HUES6 (cell line): Measurements from ENCODE around the gene FNDC10.
A peak's percentile ranks its signal among the peaks of the same experiment; 100 is the strongest.
"Not testable (repeated sequence)": the region's sequence is repeated elsewhere in the genome, so short reads cannot be mapped to it uniquely, and the experiment has no call there.

Experiments
- H3K27ac ChIP-seq: 2 replicates; pipeline ENCODE4 v1.7.0; 2013; ENCODE audit warnings: low read depth, mild to moderate bottlenecking, low read length, inconsistent platforms
- H3K27me3 ChIP-seq: 2 replicates; pipeline ENCODE4 v1.6.1; 2013; ENCODE audit warnings: low read length; ENCODE audit not compliant: control insufficient read depth, insufficient read depth
- H3K36me3 ChIP-seq: 2 replicates; pipeline ENCODE4 v1.6.1; 2013; ENCODE audit warnings: low read length; ENCODE audit not compliant: control insufficient read depth, insufficient read depth
- H3K4me1 ChIP-seq: 2 replicates; pipeline ENCODE4 v1.6.1; 2013; ENCODE audit warnings: low read length; ENCODE audit not compliant: control insufficient read depth, insufficient read depth
- H3K4me3 ChIP-seq: 2 replicates; pipeline ENCODE4 v1.5.1; 2013; ENCODE audit warnings: low read depth, low read length
- H3K9ac ChIP-seq: one replicate; pipeline ENCODE4 v1.6.1; 2013; ENCODE audit warnings: mild to moderate bottlenecking, low read length
- H3K9me3 ChIP-seq: 2 replicates; pipeline ENCODE4 v1.6.1; 2013; ENCODE audit warnings: low read depth, low read length; ENCODE audit not compliant: control insufficient read depth, insufficient read depth

The FNDC10 gene

GRCh38 chr1:1602304-1602967 lies 2.5 kb upstream of the FNDC10 start:
- H3K4me1 ChIP-seq, result peaks cover 8% of the 10 kb centered on the region
- no peak overlapping the region for H3K27ac ChIP-seq
- H3K9me3 ChIP-seq, result no peaks in the 10 kb centered on the region
- H3K4me3 ChIP-seq, result no peak overlapping the region
- no peaks in the 10 kb centered on the region for H3K36me3 ChIP-seq
- peaks cover 71% of the 10 kb centered on the region for H3K27me3 ChIP-seq
- no peak overlapping the region for H3K9ac ChIP-seq

GRCh38 chr1:1601564-1602303 lies 1.8 kb upstream of the FNDC10 start:
- Histone ChIP-seq H3K9ac (no peak overlapping the region), H3K27ac (no peak overlapping the region), H3K9me3 (no peaks in the 10 kb centered on the region), H3K4me1 (peaks cover 14% of the 10 kb centered on the region), H3K4me3 (no peak overlapping the region), H3K27me3 (peaks cover 76% of the 10 kb centered on the region), H3K36me3 (no peaks in the 10 kb centered on the region)

GRCh38 chr1:1600861-1601563 lies 1.1 kb upstream of the FNDC10 start:
- Histone ChIP-seq H3K9me3 (no peaks in the 10 kb centered on the region), H3K27me3 (peaks cover 83% of the 10 kb centered on the region), H3K9ac (no peak overlapping the region), H3K27ac (no peak overlapping the region), H3K4me1 (peaks cover 17% of the 10 kb centered on the region), H3K4me3 (peak overlapping the region; percentile 58; the same call in 1 of the 2 replicates), H3K36me3 (no peaks in the 10 kb centered on the region)

GRCh38 chr1:1599030-1599934 lies 653 bp downstream of the FNDC10 start:
- Histone ChIP-seq H3K36me3 (no peaks in the 10 kb centered on the region), H3K9me3 (no peaks in the 10 kb centered on the region), H3K27ac (no peak overlapping the region), H3K27me3 (peaks cover 90% of the 10 kb centered on the region), H3K4me1 (peaks cover 17% of the 10 kb centered on the region), H3K9ac (no peak overlapping the region), H3K4me3 (peak overlapping the region; percentile 52)

GRCh38 chr1:1598720-1599029 lies 1.3 kb downstream of the FNDC10 start:
- H3K9me3 ChIP-seq, result no peaks in the 10 kb centered on the region
- H3K4me3 ChIP-seq, result no peak overlapping the region; the same call in 1 of the 2 replicates
- H3K9ac ChIP-seq, result no peak overlapping the region
- H3K27me3 ChIP-seq, result peaks cover 85% of the 10 kb centered on the region
- peaks cover 17% of the 10 kb centered on the region for H3K4me1 ChIP-seq
- no peaks in the 10 kb centered on the region for H3K36me3 ChIP-seq
- H3K27ac ChIP-seq, result no peak overlapping the region

- Histone ChIP-seq H3K36me3 (no peaks in the 10 kb centered on the region), H3K27me3 (peaks cover 80% of the 10 kb centered on the region), H3K9me3 (no peaks in the 10 kb centered on the region), H3K9ac (no peak overlapping the region), H3K27ac (no peak overlapping the region), H3K4me3 (no peak overlapping the region), H3K4me1 (peaks cover 17% of the 10 kb centered on the region)
Measured at GRCh38 chr1:1598051-1598719, 1.8 kb downstream of the FNDC10 start.

GRCh38 chr1:1597275-1597930 lies 2.5 kb downstream of the FNDC10 start:
- Histone ChIP-seq H3K4me3 (peak overlapping the region; percentile 37; the same call in 1 of the 2 replicates), H3K4me1 (peaks cover 17% of the 10 kb centered on the region), H3K9ac (no peak overlapping the region), H3K9me3 (no peaks in the 10 kb centered on the region), H3K36me3 (no peaks in the 10 kb centered on the region), H3K27ac (no peak overlapping the region), H3K27me3 (peaks cover 73% of the 10 kb centered on the region)

GRCh38 chr1:1596493-1597274 lies 3.3 kb downstream of the FNDC10 start:
- Histone ChIP-seq H3K9ac (no peak overlapping the region), H3K27me3 (peaks cover 65% of the 10 kb centered on the region), H3K27ac (no peak overlapping the region), H3K36me3 (no peaks in the 10 kb centered on the region), H3K4me1 (peaks cover 17% of the 10 kb centered on the region), H3K9me3 (no peaks in the 10 kb centered on the region), H3K4me3 (no peak overlapping the region)

GRCh38 chr1:1595341-1595740 lies 4.6 kb downstream of the FNDC10 start:
- not testable (repeated sequence) for H3K9me3 ChIP-seq, H3K4me3 ChIP-seq, H3K36me3 ChIP-seq, H3K27ac ChIP-seq, H3K9ac ChIP-seq
- Histone ChIP-seq H3K27me3 (peaks cover 52% of the 10 kb centered on the region), H3K4me1 (peaks cover 17% of the 10 kb centered on the region)
